ENCODE results near the gene PXMP4. TPM values are rescaled to one million over a fixed set of nuclear protein-coding genes. Genes with fewer than 3 reads are reported as not detected.

PXMP4 gene
- total and polyA plus RNA-seq, 2 donors from 2014 or later = 9.8 to 11.6 TPM

DNA sequence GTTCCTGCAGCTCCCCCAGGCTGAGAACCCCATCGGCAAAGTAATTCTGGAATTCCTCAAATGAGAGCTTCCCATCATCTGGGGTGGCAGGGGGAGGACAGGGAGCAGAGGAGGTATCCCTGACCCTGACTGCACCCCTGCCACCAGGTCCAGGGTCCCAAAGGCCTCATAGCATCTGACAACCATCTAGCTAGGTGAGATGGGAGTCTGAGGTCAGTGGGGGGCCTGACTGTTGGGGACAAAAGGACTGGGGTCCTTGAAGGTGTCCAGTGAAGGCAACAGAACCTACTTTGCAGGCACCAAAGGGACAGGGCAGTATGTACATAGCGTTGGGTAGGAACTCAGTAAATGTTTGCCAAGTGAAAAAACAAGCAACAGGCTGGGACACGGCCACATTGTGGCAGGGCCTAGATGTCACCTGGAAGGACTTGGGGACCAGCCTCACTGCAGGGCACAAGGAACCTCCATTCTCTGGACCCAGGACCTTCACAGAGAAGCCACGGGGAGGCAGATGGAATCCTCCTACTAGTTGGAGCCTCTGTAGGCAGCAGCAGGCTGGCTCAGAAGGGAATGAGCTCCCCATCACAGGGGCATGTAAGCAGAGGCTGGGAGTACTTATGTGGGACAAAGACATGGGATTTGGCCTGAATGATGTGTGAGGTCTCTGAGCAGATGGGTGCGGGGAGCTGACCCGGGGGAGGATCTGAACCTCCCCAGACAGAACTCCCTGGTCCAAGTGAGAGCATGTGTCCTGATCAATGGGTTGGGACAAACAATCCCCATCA, 49.2 kb downstream of the PXMP4 start:
- Histone ChIP-seq H3K4me1 (ENCODE audit: control insufficient read depth in 2 of 3, insufficient read depth in 2 of 3, low read depth in 1 of 3, low read length in 3 of 3) (peaks cover 0 to 35% (median 4%) of the 10 kb centered on the region in 3 donors), H3K9me3 (ENCODE audit: control insufficient read depth in 2 of 3, insufficient read depth in 1 of 3, low read length in 3 of 3) (no peaks in the 10 kb centered on the region), H3K36me3 (ENCODE audit: control insufficient read depth in 2 of 3, insufficient read depth in 3 of 3, low read length in 3 of 3) (peaks cover 0 to 5% (median 0%) of the 10 kb centered on the region in 3 donors), H3K4me3 (ENCODE audit: low read length in 3 of 3) (no peak overlapping the region), H3K9ac (ENCODE audit: low read length in 3 of 3) (no peak overlapping the region), H3K27me3 (ENCODE audit: control insufficient read depth, insufficient read depth, low read length) (no peaks in the 10 kb centered on the region), H3K27ac (ENCODE audit: low read depth in 2 of 2, low read length in 2 of 2) (no peak overlapping the region)
- DNase-seq = no peak
- TF ChIP-seq, protein P1, sequence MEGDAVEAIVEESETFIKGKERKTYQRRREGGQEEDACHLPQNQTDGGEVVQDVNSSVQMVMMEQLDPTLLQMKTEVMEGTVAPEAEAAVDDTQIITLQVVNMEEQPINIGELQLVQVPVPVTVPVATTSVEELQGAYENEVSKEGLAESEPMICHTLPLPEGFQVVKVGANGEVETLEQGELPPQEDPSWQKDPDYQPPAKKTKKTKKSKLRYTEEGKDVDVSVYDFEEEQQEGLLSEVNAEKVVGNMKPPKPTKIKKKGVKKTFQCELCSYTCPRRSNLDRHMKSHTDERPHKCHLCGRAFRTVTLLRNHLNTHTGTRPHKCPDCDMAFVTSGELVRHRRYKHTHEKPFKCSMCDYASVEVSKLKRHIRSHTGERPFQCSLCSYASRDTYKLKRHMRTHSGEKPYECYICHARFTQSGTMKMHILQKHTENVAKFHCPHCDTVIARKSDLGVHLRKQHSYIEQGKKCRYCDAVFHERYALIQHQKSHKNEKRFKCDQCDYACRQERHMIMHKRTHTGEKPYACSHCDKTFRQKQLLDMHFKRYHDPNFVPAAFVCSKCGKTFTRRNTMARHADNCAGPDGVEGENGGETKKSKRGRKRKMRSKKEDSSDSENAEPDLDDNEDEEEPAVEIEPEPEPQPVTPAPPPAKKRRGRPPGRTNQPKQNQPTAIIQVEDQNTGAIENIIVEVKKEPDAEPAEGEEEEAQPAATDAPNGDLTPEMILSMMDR (IDR thresholded peaks at IDR 0.05; ENCODE audit: borderline replicate concordance, extremely low read depth, insufficient read depth) = no peak
- intact Hi-C loops (cut with DNase I) = no loop called here
- FAIRE-seq = no peak

DNA sequence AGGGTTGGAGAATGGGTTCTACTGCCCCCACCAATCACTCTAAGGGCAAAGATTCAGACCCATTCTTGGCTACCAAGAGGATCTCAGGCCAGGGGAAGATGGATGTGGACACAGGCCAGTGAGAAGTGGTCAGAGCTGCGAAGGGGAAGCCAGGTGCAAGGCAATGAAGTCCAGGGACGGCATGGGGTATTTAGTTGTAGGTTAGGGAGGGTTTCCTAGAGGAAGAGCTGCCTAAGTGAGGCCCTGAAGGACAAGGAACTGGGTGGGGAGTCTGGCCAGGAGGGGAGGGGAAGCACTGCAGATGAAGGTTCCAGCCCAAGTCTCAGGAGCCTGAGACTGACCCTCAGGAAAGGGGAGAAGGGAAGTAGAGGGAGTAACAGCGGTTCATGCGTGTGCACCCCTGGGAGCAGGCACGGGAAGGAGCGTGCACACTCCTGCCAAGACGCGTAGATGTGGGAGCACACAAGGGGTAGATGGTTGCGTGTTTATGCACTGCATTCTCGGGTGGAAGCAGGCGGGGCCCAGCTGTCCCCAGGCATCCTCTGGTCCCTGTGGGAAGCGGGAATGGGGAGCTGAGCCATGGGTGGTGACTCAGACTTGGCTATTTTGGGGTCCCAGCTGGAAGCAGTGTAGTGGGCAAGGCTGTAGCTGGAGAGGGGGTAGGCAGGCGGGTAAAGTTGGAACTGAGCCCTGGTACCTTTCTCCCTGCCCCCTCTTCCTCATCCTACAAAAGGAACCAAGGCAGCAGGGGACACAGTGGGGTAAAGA, 50.1 kb downstream of the PXMP4 start:
- Histone ChIP-seq H3K9ac (ENCODE audit: low read length in 3 of 3) (no peak overlapping the region), H3K4me3 (ENCODE audit: low read length in 3 of 3) (no peak overlapping the region), H3K4me1 (ENCODE audit: control insufficient read depth in 2 of 3, insufficient read depth in 2 of 3, low read depth in 1 of 3, low read length in 3 of 3) (peaks cover 0 to 32% (median 4%) of the 10 kb centered on the region in 3 donors), H3K9me3 (ENCODE audit: control insufficient read depth in 2 of 3, insufficient read depth in 1 of 3, low read length in 3 of 3) (no peaks in the 10 kb centered on the region), H3K27me3 (ENCODE audit: control insufficient read depth, insufficient read depth, low read length) (no peaks in the 10 kb centered on the region), H3K27ac (ENCODE audit: low read depth in 2 of 2, low read length in 2 of 2) (no peak overlapping the region), H3K36me3 (ENCODE audit: control insufficient read depth in 2 of 3, insufficient read depth in 3 of 3, low read length in 3 of 3) (peaks cover 0 to 5% (median 0%) of the 10 kb centered on the region in 3 donors)
- TF ChIP-seq, protein P1 (IDR thresholded peaks at IDR 0.05; ENCODE audit: borderline replicate concordance, extremely low read depth, insufficient read depth) = no peak
- FAIRE-seq = no peak
- intact Hi-C loops (cut with DNase I) = no loop called here
- DNase-seq = no peak

DNA sequence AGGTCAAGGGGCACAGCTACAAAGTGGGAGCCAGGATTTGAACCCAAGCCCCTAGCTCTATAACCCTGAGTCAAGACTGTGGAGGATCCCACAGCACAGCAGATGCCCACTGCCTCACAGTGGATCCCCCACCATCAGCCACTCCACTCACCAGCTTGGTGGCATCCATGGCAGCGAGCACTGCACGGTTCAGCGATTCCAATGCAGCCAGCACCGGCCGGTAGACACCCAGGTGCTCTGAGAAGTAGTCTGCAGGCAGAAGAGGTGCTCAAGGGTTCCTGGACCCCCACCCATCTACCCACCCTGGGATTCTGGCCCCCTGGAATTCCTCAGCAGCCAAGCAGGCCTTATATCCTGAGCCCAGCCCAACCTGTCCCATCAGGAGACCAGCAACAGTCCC, 50.9 kb downstream of the PXMP4 start:
- intact Hi-C loops (cut with DNase I) = no loop called here
- Histone ChIP-seq H3K4me3 (ENCODE audit: low read length in 3 of 3) (no peak overlapping the region), H3K9ac (ENCODE audit: low read length in 3 of 3) (no peak overlapping the region), H3K9me3 (ENCODE audit: control insufficient read depth in 2 of 3, insufficient read depth in 1 of 3, low read length in 3 of 3) (no peaks in the 10 kb centered on the region), H3K27me3 (ENCODE audit: control insufficient read depth, insufficient read depth, low read length) (no peaks in the 10 kb centered on the region), H3K4me1 (ENCODE audit: control insufficient read depth in 2 of 3, insufficient read depth in 2 of 3, low read depth in 1 of 3, low read length in 3 of 3) (peaks cover 0 to 28% (median 9%) of the 10 kb centered on the region in 3 donors), H3K36me3 (ENCODE audit: control insufficient read depth in 2 of 3, insufficient read depth in 3 of 3, low read length in 3 of 3) (peaks cover 0 to 5% (median 0%) of the 10 kb centered on the region in 3 donors), H3K27ac (ENCODE audit: low read depth in 2 of 2, low read length in 2 of 2) (no peak overlapping the region)
- FAIRE-seq = no peak
- DNase-seq = peak in 1 of 5 donors; percentile 57
- TF ChIP-seq, protein P1 (IDR thresholded peaks at IDR 0.05; ENCODE audit: borderline replicate concordance, extremely low read depth, insufficient read depth) = no peak
